Uterus (tissue), 2 donors: ENCODE results near the gene SPATS2L.

Experiments
- CTCF ChIP-seq, 4 experiments: fragments of 200-600 bp in 2 of 4; fragments of 450-650 bp in 2 of 4; sonication (generic) in 2 of 4; IDR thresholded peaks; one replicate each; pipeline ENCODE4 v1.5.1; 2016 to 2019; ENCODE audit warnings: antibody characterized with exemption in 4 of 4, mild to moderate bottlenecking in 2 of 4, moderate library complexity in 1 of 4
- POLR2A ChIP-seq, 2 donors: fragments of 450-650 bp; IDR thresholded peaks; one replicate each; pipeline ENCODE4 v1.6.1; 2016; ENCODE audit warnings: antibody characterized with exemption in 2 of 2, mild to moderate bottlenecking in 1 of 2, moderate library complexity in 1 of 2

- TF ChIP-seq CTCF (IDR thresholded peaks at IDR 0.05) (no peak), POLR2A (IDR thresholded peaks at IDR 0.05) (no peak)
Measured at GRCh38 chr2:200448455-200448854, 142.0 kb downstream of the SPATS2L start.
